A673 (cell line): Measurements from ENCODE around the gene LYPD8. TPM values are rescaled to one million over a fixed set of nuclear protein-coding genes. Genes with fewer than 3 reads are reported as not detected.

Source experiments
- BruUV-seq: library from RNA; stranded (reverse); fragments of 400-500 nt; replicated peaks from 2 replicates; lab custom pipeline; 2021; lab: Mats Ljungman, UMichigan
- CTCF ChIA-PET: fragments of 300-600 bp; sonication (Branson Sonifier 250); formaldehyde crosslinking; loops from one replicate; lab custom pipeline; 2022; ENCODE audit warnings: antibody characterized with exemption; lab: Charles Lee
- POLR2A ChIA-PET: fragments of 300-600 bp; sonication (Branson Sonifier 250); formaldehyde crosslinking; loops from one replicate; lab custom pipeline; 2022; ENCODE audit warnings: antibody characterized with exemption; ENCODE audit not compliant: low non-redundant PET; lab: Charles Lee
- DNase-seq: peaks from one replicate; pipeline ENCODE4 v3.0.0-alpha.2; 2015; ENCODE audit warnings: low spot score
- H3K27ac ChIP-seq: fragments of 200-600 bp; sonication (generic); 2 replicates; pipeline ENCODE4 v1.5.1; 2016; ENCODE audit warnings: mixed run types, low read depth, mild to moderate bottlenecking, mixed read lengths, antibody characterized with exemption, low read length; ENCODE audit not compliant: poor library complexity, severe bottlenecking
- H3K27me3 ChIP-seq: fragments of 200-600 bp; sonication (generic); replicated peaks from 2 replicates; pipeline ENCODE4 v1.6.1; 2017; ENCODE audit warnings: mixed run types, low read depth, mild to moderate bottlenecking, mixed read lengths, antibody characterized with exemption, low read length; ENCODE audit not compliant: insufficient read depth, poor library complexity
- H3K36me3 ChIP-seq: fragments of 200-600 bp; sonication (generic); 2 replicates; pipeline ENCODE4 v1.6.1; 2016; ENCODE audit warnings: mixed run types, mild to moderate bottlenecking, mixed read lengths, antibody characterized with exemption, low read length; ENCODE audit not compliant: insufficient read depth, poor library complexity, severe bottlenecking
- H3K4me1 ChIP-seq: fragments of 200-600 bp; sonication (generic); 2 replicates; pipeline ENCODE4 v1.6.1; 2017; ENCODE audit warnings: mixed run types, mild to moderate bottlenecking, mixed read lengths, antibody characterized with exemption, low read length; ENCODE audit not compliant: insufficient read depth, poor library complexity, severe bottlenecking
- H3K4me3 ChIP-seq: fragments of 200-600 bp; sonication (generic); 2 replicates; pipeline ENCODE4 v1.5.1; 2016; ENCODE audit warnings: low read depth, mixed run types, mild to moderate bottlenecking, mixed read lengths, low read length; ENCODE audit not compliant: poor library complexity, severe bottlenecking
- H3K9me3 ChIP-seq: fragments of 200-600 bp; sonication (generic); 2 replicates; pipeline ENCODE4 v1.6.1; 2016; ENCODE audit warnings: mixed run types, low read depth, mild to moderate bottlenecking, mixed read lengths, antibody characterized with exemption, low read length; ENCODE audit not compliant: poor library complexity, severe bottlenecking
- CTCF ChIP-seq: fragments of 300-800, 200-600 bp; sonication (generic); conservative IDR thresholded peaks from 2 replicates; pipeline ENCODE4 v1.5.1; 2017; ENCODE audit warnings: low read depth, mild to moderate bottlenecking, antibody characterized with exemption, low read length, moderate library complexity, mixed read lengths
- EZH2 ChIP-seq: fragments of 200-600 bp; sonication (generic); IDR thresholded peaks from 2 replicates; pipeline ENCODE4 v1.6.1; 2017; ENCODE audit warnings: borderline replicate concordance, low read depth, mild to moderate bottlenecking, mixed read lengths, antibody characterized with exemption, low read length; ENCODE audit not compliant: poor library complexity, severe bottlenecking
- intact Hi-C: fragments of 100-400 bp; cut with micrococcal nuclease; formaldehyde crosslinking; loops from one replicate; pipeline ENCODE4 v1.10.0; 2022; ENCODE audit not compliant: unreplicated experiment
- total RNA-seq: library from RNA; stranded (reverse); gene quantifications from 2 replicates; pipeline ENCODE4 v1.2.3, GENCODE V29; 2021

Gene LYPD8
- total RNA-seq, 1 experiment from 2014 or later, result not detected

- ChIA-PET POLR2A (no interaction called here), CTCF (no interaction called here)
- Histone ChIP-seq H3K4me3 (no peak overlapping the region), H3K4me1 (peaks cover 5% of the 10 kb centered on the region), H3K36me3 (no peaks in the 10 kb centered on the region), H3K9me3 (peaks cover 4% of the 10 kb centered on the region), H3K27ac (no peak overlapping the region), H3K27me3 (no peaks in the 10 kb centered on the region)
- peak; percentile 7 for DNase-seq
- no TSS peak for BruUV-seq
- TF ChIP-seq EZH2 (no peak), CTCF (no peak)
- intact Hi-C loops, result no loop called here
Observed at GRCh38 chr1:248733566-248733965, 22.0 kb downstream of the LYPD8 start.

GRCh38 chr1:248730507-248731335 lies 24.8 kb downstream of the LYPD8 start:
- H3K27me3 ChIP-seq, result no peaks in the 10 kb centered on the region
- no TSS peak for BruUV-seq
- no peak overlapping the region for H3K27ac ChIP-seq
- CTCF ChIA-PET, result no interaction called here
- H3K36me3 ChIP-seq, result no peaks in the 10 kb centered on the region
- POLR2A ChIA-PET, result no interaction called here
- TF ChIP-seq EZH2, result no peak
- TF ChIP-seq CTCF, result no peak
- H3K4me1 ChIP-seq, result peaks cover 5% of the 10 kb centered on the region
- intact Hi-C loops, result no loop called here
- H3K4me3 ChIP-seq, result no peak overlapping the region
- no peak for DNase-seq
- peaks cover 4% of the 10 kb centered on the region for H3K9me3 ChIP-seq

GRCh38 chr1:248714248-248714647 lies 41.3 kb downstream of the LYPD8 start:
- POLR2A ChIA-PET, result no interaction called here
- CTCF ChIA-PET, result no interaction called here
- H3K9me3 ChIP-seq, result peaks cover 34% of the 10 kb centered on the region

More at GRCh38 chr1:248714248-248714647, 41.3 kb downstream of the LYPD8 start:
- DNase-seq, result no peak
- no peaks in the 10 kb centered on the region for H3K36me3 ChIP-seq
- H3K27me3 ChIP-seq, result peaks cover 7% of the 10 kb centered on the region
- H3K27ac ChIP-seq, result no peak overlapping the region
- H3K4me3 ChIP-seq, result no peak overlapping the region
- TF ChIP-seq EZH2 (no peak), CTCF (no peak)
- intact Hi-C loops, result no loop called here
- H3K4me1 ChIP-seq, result no peaks in the 10 kb centered on the region
- no TSS peak for BruUV-seq
